GM12873 (cell line): ENCODE measurements around the gene PDP2.

Experiments
- CTCF ChIP-seq: IDR thresholded peaks from 2 replicates; pipeline ENCODE4 v1.5.1; 2012; ENCODE audit warnings: low read depth, mild to moderate bottlenecking, moderate library complexity, low read length, control low read depth; ENCODE audit not compliant: insufficient read depth; ENCODE audit errors: missing control alignments

PDP2 gene

GRCh38 chr16:66881560-66881959 lies 1.2 kb downstream of the PDP2 start:
- no peak for TF ChIP-seq CTCF

GRCh38 chr16:66881964-66882508 lies 1.7 kb downstream of the PDP2 start:
- TF ChIP-seq CTCF, result no peak

- TF ChIP-seq CTCF, result no peak
These were observed 2.4 kb downstream of the PDP2 start for GRCh38 chr16:66882702-66883101.

GRCh38 chr16:66885491-66885890 lies 5.2 kb downstream of the PDP2 start:
- no peak for TF ChIP-seq CTCF

- TF ChIP-seq CTCF, result no peak
These were observed 6.0 kb downstream of the PDP2 start for GRCh38 chr16:66886321-66886720.

GRCh38 chr16:66886914-66887313 lies 6.6 kb downstream of the PDP2 start:
- no peak for TF ChIP-seq CTCF

GRCh38 chr16:66888647-66889615 lies 8.6 kb downstream of the PDP2 start:
- no peak for TF ChIP-seq CTCF
